SK-N-SH treated with all-trans-retinoic acid at 6 μM for 48 hours (cell line): Measurements from ENCODE around the gene TBKBP1.

Source experiments
- ARNTL ChIP-seq: fragments of 450-650 bp; formaldehyde crosslinking; IDR thresholded peaks from 2 replicates; pipeline ENCODE4 v1.5.0; 2020; ENCODE audit warnings: low read depth, mild to moderate bottlenecking, moderate library complexity, borderline replicate concordance
- PATZ1 ChIP-seq: fragments of 250-450 bp; sonication (Bioruptor Pico); IDR thresholded peaks from 2 replicates; pipeline ENCODE4 v1.8.0; 2020; ENCODE audit warnings: mild to moderate bottlenecking, moderate library complexity, borderline replicate concordance
- SNAI2 ChIP-seq: fragments of 250-450 bp; sonication (Bioruptor Pico); IDR thresholded peaks from 2 replicates; pipeline ENCODE4 v1.5.0; 2020; ENCODE audit warnings: mild to moderate bottlenecking, moderate library complexity
- ZC3H10 ChIP-seq: fragments of 250-450 bp; sonication (Bioruptor Pico); IDR thresholded peaks from 2 replicates; pipeline ENCODE4 v1.5.1; 2021; ENCODE audit warnings: mild to moderate bottlenecking, moderate library complexity

- TF ChIP-seq PATZ1 (CRISPR knock-in tag): no peak
- TF ChIP-seq SNAI2 (CRISPR knock-in tag): no peak
- TF ChIP-seq ARNTL: no peak
- no peak for TF ChIP-seq ZC3H10 (CRISPR knock-in tag)
These were observed 33.9 kb upstream of the TBKBP1 start for GRCh38 chr17:47660064-47660492.
